Mammary epithelial cell (primary cell): ENCODE measurements around the gene GALNT10.

ENCODE experiments used
- EZH2 ChIP-seq: IDR thresholded peaks from 2 replicates; pipeline ENCODE4 v1.6.1; 2012; ENCODE audit warnings: low read length, inconsistent platforms, borderline replicate concordance
- TF ChIP-seq, protein P1 (sequence below), 2 donors: IDR thresholded peaks in 1 of 2; conservative IDR thresholded peaks in 1 of 2; 2 replicates each; pipeline ENCODE4 v1.5.1; 2011 to 2012; ENCODE audit warnings: inconsistent platforms in 2 of 2, low read length in 2 of 2, mild to moderate bottlenecking in 2 of 2, control low read depth in 1 of 2, low read depth in 1 of 2; ENCODE audit not compliant: insufficient read depth in 1 of 2; ENCODE audit errors: extremely low read depth in 1 of 2

DNA sequence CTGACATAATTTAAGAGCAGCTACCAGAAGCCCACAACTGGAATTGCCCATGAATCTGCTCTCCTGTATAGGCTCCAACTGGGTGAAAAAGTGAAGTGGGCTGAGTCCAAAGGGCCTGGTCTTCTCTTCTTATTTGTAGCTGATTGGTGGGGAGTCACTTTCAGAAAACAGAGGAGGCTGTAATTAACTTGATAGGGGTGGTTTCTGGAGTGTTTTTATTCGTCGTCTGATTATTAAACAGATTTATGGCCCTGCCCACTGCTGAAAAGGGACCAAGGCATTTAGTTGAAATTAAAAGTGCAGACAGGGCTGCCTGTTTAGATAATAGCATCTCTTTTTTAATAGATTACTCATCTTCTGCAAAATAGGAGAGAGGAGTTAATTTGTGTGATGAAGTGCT, 174.2 kb downstream of the GALNT10 start:
- TF ChIP-seq EZH2: no peak
- TF ChIP-seq, protein P1, sequence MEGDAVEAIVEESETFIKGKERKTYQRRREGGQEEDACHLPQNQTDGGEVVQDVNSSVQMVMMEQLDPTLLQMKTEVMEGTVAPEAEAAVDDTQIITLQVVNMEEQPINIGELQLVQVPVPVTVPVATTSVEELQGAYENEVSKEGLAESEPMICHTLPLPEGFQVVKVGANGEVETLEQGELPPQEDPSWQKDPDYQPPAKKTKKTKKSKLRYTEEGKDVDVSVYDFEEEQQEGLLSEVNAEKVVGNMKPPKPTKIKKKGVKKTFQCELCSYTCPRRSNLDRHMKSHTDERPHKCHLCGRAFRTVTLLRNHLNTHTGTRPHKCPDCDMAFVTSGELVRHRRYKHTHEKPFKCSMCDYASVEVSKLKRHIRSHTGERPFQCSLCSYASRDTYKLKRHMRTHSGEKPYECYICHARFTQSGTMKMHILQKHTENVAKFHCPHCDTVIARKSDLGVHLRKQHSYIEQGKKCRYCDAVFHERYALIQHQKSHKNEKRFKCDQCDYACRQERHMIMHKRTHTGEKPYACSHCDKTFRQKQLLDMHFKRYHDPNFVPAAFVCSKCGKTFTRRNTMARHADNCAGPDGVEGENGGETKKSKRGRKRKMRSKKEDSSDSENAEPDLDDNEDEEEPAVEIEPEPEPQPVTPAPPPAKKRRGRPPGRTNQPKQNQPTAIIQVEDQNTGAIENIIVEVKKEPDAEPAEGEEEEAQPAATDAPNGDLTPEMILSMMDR (conservative IDR thresholded peaks at IDR 0.05 in 1 of 2, IDR thresholded peaks at IDR 0.05 in 1 of 2; ENCODE audit: extremely low read depth in 1 of 2, insufficient read depth in 1 of 2, low read depth in 1 of 2, low read length in 2 of 2): no peak
